Astrocyte of the spinal cord (primary cell): ENCODE results near the gene INPP5B.

Experiments
- DNase-seq: peaks from one replicate; pipeline ENCODE4 v3.0.0; 2011; ENCODE audit warnings: low read depth, low spot score
- H3K4me3 ChIP-seq: 2 replicates; pipeline ENCODE4 v1.5.1; 2011; ENCODE audit warnings: low read depth, mild to moderate bottlenecking, low read length, moderate library complexity
- in situ Hi-C: cut with HindIII; loops from 2 replicates; pipeline ENCODE4 v1.10.0; 2017; ENCODE audit warnings: low sequenced_read_pairs
- TF ChIP-seq, protein P1 (sequence below): IDR thresholded peaks from 2 replicates; pipeline ENCODE4 v1.5.1; 2012; ENCODE audit warnings: low read depth, mild to moderate bottlenecking, low read length, inconsistent platforms

Gene INPP5B

GRCh38 chr1:37859507-37860345 is 87.1 kb downstream of the INPP5B start, which contains the start of gene MTF1:
TSS of gene MTF1 (minus strand) at chr1:37859592. CDS start at chr1:37857658, 1,934 bp downstream.
- peak within 1 kb of the TSS; percentile 100 for H3K4me3 ChIP-seq
- in situ Hi-C loops = no loop called here
- TF ChIP-seq, protein P1, sequence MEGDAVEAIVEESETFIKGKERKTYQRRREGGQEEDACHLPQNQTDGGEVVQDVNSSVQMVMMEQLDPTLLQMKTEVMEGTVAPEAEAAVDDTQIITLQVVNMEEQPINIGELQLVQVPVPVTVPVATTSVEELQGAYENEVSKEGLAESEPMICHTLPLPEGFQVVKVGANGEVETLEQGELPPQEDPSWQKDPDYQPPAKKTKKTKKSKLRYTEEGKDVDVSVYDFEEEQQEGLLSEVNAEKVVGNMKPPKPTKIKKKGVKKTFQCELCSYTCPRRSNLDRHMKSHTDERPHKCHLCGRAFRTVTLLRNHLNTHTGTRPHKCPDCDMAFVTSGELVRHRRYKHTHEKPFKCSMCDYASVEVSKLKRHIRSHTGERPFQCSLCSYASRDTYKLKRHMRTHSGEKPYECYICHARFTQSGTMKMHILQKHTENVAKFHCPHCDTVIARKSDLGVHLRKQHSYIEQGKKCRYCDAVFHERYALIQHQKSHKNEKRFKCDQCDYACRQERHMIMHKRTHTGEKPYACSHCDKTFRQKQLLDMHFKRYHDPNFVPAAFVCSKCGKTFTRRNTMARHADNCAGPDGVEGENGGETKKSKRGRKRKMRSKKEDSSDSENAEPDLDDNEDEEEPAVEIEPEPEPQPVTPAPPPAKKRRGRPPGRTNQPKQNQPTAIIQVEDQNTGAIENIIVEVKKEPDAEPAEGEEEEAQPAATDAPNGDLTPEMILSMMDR = peak; percentile 94
- peak; percentile 97 for DNase-seq

DNA sequence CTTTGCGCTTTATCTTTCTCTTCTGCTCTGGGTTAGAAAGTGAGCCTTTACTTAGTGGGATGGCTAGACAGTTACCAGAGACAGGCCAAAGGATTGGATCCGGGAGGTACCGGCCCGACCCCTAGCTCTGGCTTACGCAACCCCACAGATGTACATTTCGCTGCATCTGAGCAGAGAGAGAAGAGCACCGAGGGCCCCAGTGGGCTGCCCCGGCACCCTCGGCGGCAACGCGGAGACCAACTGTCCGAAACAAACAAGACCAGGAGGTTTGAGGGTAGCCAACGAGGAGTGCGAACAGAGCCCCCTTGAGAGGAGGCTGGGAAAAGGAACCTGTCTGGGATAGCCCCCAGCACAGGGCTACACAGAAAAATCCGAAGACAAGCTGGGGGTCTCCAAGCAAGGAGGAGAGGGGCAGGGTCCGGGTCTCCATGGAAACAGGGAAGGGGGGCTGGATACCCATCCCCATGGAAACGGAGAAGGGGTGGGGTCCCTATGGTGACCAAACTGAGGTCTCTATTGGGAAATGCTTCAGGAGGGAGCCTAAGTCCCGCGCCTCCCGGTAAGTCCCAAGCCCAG is 87.8 kb downstream of the INPP5B start:
- TF ChIP-seq, protein P1 = no peak
- DNase-seq = no peak
- in situ Hi-C loops = no loop called here
- peak overlapping the region; percentile 100 for H3K4me3 ChIP-seq

DNA sequence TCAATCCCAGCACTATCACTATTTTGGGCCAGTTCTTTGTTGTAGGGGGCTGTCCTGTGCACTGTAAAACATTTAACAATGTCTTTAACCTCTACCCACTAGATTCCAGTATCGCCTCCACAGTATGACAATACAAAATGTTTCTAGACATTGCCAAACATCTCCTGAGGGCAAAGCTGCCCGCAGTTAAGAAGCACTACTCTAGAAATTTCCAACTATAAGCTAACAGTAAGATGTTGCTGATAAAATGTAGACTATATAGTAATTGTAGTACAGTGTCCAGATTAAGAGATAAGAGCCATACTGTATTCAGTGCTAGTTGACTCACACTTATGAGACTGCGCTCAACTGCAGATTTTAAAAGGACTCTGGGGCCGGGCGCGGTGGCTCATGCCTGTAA is 92.4 kb downstream of the INPP5B start:
- TF ChIP-seq, protein P1 = no peak
- no peak overlapping the region for H3K4me3 ChIP-seq
- in situ Hi-C loops = no loop called here
- DNase-seq = no peak

DNA sequence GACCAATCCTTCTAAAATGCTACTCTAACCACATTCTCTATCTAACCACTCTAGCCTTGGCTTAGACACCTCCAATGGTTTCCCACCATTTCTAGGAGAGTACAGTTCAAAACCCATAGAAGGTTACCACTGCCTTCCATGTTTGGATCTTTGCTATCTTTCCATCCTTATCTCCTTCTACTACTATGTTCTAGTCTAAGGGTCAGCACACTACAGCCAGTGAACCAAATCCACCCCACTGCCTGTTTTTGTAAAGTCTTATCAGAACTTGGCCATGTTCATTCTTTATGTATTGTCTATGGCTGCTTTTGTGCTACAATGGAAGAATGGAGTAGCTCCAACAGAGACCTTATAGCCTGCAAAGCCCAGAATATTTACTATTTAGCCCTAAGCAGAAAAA is 93.7 kb downstream of the INPP5B start:
- TF ChIP-seq, protein P1 = no peak
- no peak overlapping the region for H3K4me3 ChIP-seq
- no peak for DNase-seq
- in situ Hi-C loops = no loop called here

- in situ Hi-C loops = no loop called here
- TF ChIP-seq, protein P1 = no peak
- no peak overlapping the region for H3K4me3 ChIP-seq
- no peak for DNase-seq
Measured at GRCh38 chr1:37851782-37852210, 95.1 kb downstream of the INPP5B start.

DNA sequence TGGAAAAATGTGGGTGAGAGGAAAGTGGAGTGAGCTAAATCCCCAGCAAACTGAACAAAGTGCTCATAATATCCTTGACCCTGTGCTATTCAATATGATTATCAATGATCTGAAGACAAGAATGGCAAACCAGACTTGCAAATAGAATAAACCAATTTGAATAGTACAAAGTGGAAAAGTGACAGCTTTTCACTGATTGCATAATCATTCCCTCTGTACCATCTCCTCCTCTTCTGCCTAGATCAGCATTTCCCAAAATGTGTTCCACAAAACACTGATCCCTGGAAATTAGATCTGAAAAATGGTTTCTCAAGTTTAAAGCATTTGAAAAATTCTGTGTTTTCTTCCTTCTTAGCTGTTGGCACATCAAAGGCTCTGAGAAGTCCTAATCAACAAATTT is 95.6 kb downstream of the INPP5B start:
- in situ Hi-C loops = no loop called here
- no peak overlapping the region for H3K4me3 ChIP-seq
- DNase-seq = no peak
- TF ChIP-seq, protein P1 = no peak
